Measurements from ENCODE around the gene PSMB7. TPM values are rescaled to one million over a fixed set of nuclear protein-coding genes. Genes with fewer than 3 reads are reported as not detected.

The PSMB7 gene
- total and polyA plus RNA-seq, 4 donors: 86.1 to 194 (median 149) TPM

DNA sequence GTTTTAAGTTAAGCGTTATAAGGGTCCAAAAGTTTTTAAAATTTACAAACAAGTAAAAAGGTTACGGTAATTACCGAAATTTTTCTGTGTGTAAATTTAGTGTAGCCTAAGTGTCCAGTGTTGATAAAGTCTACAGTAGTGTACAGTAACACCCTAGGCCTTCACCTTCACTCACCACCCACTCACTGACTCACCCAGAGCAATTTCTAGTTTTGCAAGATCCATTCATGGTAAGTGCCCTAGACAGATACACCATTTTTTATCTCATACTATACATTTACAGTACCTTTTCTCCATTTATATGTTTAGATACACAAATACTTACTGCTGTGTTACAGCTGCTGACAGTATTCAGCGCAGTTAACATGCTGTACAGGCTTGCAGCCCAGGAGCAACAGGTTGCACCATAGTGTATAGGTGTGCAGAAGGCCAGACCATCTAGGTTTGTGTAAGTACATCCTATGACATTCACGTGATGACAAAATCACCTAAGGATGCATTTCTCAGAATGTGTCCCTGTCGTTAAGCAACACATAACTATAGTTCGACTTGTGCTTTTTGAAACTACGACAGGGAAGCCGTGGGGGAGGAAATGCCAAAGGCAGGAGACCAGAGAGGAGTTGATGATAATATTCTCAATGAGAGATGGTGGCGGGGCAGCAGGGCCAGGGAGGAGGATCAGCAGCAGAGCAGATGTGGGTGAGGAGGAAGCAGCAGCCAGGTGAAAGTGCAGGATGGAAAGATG, 48.6 kb downstream of the PSMB7 start:
- Histone ChIP-seq H3K4me1 (ENCODE audit: control insufficient read depth in 5 of 5, insufficient read depth in 5 of 5, low read length in 5 of 5) (peaks cover 0 to 9% (median 2%) of the 10 kb centered on the region in 5 donors), H3K27me3 (ENCODE audit: control insufficient read depth in 3 of 3, insufficient read depth in 3 of 3, low read length in 2 of 3) (no peaks in the 10 kb centered on the region), H3K9ac (ENCODE audit: insufficient read depth in 1 of 2, low read length in 2 of 2) (no peak overlapping the region), H3K4me3 (no peak overlapping the region), H3K36me3 (ENCODE audit: control insufficient read depth in 4 of 4, insufficient read depth in 4 of 4, low read length in 4 of 4) (peaks cover 0 to 6% (median 3%) of the 10 kb centered on the region in 4 donors), H3K9me3 (ENCODE audit: control insufficient read depth in 4 of 4, insufficient read depth in 3 of 4, low read length in 3 of 4) (peaks cover 0 to 2% (median 0%) of the 10 kb centered on the region in 4 donors), H3K27ac (ENCODE audit: low read depth in 1 of 2, low read length in 1 of 2) (no peak overlapping the region)
- TF ChIP-seq, protein P1, sequence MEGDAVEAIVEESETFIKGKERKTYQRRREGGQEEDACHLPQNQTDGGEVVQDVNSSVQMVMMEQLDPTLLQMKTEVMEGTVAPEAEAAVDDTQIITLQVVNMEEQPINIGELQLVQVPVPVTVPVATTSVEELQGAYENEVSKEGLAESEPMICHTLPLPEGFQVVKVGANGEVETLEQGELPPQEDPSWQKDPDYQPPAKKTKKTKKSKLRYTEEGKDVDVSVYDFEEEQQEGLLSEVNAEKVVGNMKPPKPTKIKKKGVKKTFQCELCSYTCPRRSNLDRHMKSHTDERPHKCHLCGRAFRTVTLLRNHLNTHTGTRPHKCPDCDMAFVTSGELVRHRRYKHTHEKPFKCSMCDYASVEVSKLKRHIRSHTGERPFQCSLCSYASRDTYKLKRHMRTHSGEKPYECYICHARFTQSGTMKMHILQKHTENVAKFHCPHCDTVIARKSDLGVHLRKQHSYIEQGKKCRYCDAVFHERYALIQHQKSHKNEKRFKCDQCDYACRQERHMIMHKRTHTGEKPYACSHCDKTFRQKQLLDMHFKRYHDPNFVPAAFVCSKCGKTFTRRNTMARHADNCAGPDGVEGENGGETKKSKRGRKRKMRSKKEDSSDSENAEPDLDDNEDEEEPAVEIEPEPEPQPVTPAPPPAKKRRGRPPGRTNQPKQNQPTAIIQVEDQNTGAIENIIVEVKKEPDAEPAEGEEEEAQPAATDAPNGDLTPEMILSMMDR (IDR thresholded peaks at IDR 0.05; ENCODE audit: control extremely low read depth, extremely low read depth): no peak
- ATAC-seq (ENCODE audit: insufficient read depth, low FRiP score) (no peak), DNase-seq (no peak)
- 57 to 87% methylated on average over 10 of the region's 10 CpGs for WGBS, 2 donors

DNA sequence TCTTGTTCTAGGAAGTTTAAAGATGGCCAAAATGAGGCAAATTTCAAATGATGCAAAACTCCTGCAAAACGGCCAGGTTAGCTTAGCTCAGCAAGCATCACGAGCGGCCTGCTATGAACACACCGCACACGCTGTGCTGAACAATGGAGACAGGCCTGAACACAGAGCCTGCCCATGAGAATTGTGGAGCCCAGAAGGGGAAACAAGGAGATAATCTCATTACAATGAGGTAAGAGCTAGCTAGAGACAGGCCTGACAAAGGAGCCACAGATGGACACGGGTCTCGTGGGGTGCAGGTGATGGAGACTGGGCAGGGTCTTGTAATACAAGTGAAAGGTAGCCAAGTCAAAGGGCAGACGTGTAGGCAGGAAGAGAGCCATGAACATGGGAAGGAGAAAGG, 50.2 kb downstream of the PSMB7 start:
- WGBS, 2 donors: 91 to 92% methylated on average over 8 of the region's 8 CpGs
- peaks cover 0 to 6% (median 4%) of the 10 kb centered on the region in 4 donors for H3K36me3 ChIP-seq (ENCODE audit: control insufficient read depth in 4 of 4, insufficient read depth in 4 of 4, low read length in 4 of 4)
- TF ChIP-seq, protein P1 (IDR thresholded peaks at IDR 0.05; ENCODE audit: control extremely low read depth, extremely low read depth): no peak

DNA sequence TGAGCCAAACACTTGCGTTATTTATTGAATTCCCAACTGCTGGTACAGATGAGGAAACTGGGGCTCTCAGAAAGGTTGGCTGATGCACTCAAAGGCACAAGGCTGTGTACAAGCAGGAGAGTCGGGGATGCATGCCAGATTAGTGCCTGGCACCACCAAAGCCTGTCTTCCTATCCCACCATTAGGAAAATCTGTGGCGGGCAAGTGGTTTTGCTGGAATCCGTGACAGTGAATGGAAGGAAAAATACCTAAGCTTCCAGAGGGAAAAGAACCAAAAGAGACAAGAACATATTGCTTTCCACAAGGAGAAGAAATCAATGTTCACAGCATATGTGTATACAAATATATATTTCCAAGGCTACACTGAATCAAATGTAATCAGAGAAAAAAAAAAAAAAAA, 51.1 kb downstream of the PSMB7 start:
- H3K4me1 ChIP-seq (ENCODE audit: control insufficient read depth in 5 of 5, insufficient read depth in 5 of 5, low read length in 5 of 5): peaks cover 0 to 8% (median 0%) of the 10 kb centered on the region in 5 donors
- no peak overlapping the region for H3K4me3 ChIP-seq
- DNase-seq (no peak), ATAC-seq (ENCODE audit: insufficient read depth, low FRiP score) (no peak)
- WGBS, 2 donors: 88 to 96% methylated on average over 4 of the region's 4 CpGs
- TF ChIP-seq, protein P1 (IDR thresholded peaks at IDR 0.05; ENCODE audit: control extremely low read depth, extremely low read depth): no peak
- peaks cover 0 to 2% (median 0%) of the 10 kb centered on the region in 4 donors for H3K9me3 ChIP-seq (ENCODE audit: control insufficient read depth in 4 of 4, insufficient read depth in 3 of 4, low read length in 3 of 4)
- H3K9ac ChIP-seq (ENCODE audit: insufficient read depth in 1 of 2, low read length in 2 of 2): no peak overlapping the region
- H3K27ac ChIP-seq (ENCODE audit: low read depth in 1 of 2, low read length in 1 of 2): no peak overlapping the region
- H3K36me3 ChIP-seq (ENCODE audit: control insufficient read depth in 4 of 4, insufficient read depth in 4 of 4, low read length in 4 of 4): peaks cover 0 to 6% (median 4%) of the 10 kb centered on the region in 4 donors
- H3K27me3 ChIP-seq (ENCODE audit: control insufficient read depth in 3 of 3, insufficient read depth in 3 of 3, low read length in 2 of 3): no peaks in the 10 kb centered on the region

More for the DNA sequence above, 50.2 kb downstream of the PSMB7 start:
- Histone ChIP-seq H3K27ac (ENCODE audit: low read depth in 1 of 2, low read length in 1 of 2) (no peak overlapping the region), H3K4me1 (ENCODE audit: control insufficient read depth in 5 of 5, insufficient read depth in 5 of 5, low read length in 5 of 5) (peaks cover 0 to 9% (median 2%) of the 10 kb centered on the region in 5 donors), H3K27me3 (ENCODE audit: control insufficient read depth in 3 of 3, insufficient read depth in 3 of 3, low read length in 2 of 3) (no peaks in the 10 kb centered on the region), H3K9me3 (ENCODE audit: control insufficient read depth in 4 of 4, insufficient read depth in 3 of 4, low read length in 3 of 4) (peaks cover 0 to 2% (median 0%) of the 10 kb centered on the region in 4 donors), H3K9ac (ENCODE audit: insufficient read depth in 1 of 2, low read length in 2 of 2) (no peak overlapping the region), H3K4me3 (no peak overlapping the region)
- DNase-seq: no peak
- no peak for ATAC-seq (ENCODE audit: insufficient read depth, low FRiP score)

All from lung (tissue), 12 donors.